Left ventricle myocardium inferior (tissue), 1 donor: Measurements from ENCODE around the gene ZC3H7B. TPM values are rescaled to one million over a fixed set of nuclear protein-coding genes. Genes with fewer than 3 reads are reported as not detected.
A peak's percentile ranks its signal among the peaks of the same experiment; 100 is the strongest.

Source experiments
- DNase-seq: peaks from one replicate; pipeline ENCODE4 v3.0.0-alpha.2; 2020
- H3K27ac ChIP-seq: fragments of 200-600 bp; replicated peaks from 2 replicates; pipeline ENCODE4 v1.8.0; 2021
- H3K27me3 ChIP-seq: fragments of 200-600 bp; 2 replicates; pipeline ENCODE4 v1.8.0; 2021; ENCODE audit warnings: low read depth
- H3K36me3 ChIP-seq: fragments of 200-600 bp; 2 replicates; pipeline ENCODE4 v1.8.0; 2021
- H3K4me1 ChIP-seq: fragments of 200-600 bp; 2 replicates; pipeline ENCODE4 v1.8.0; 2021
- H3K4me3 ChIP-seq: fragments of 200-600 bp; 2 replicates; pipeline ENCODE4 v1.8.0; 2021; ENCODE audit warnings: mild to moderate bottlenecking, moderate library complexity
- H3K9me3 ChIP-seq: fragments of 200-600 bp; replicated peaks from 2 replicates; pipeline ENCODE4 v1.8.0; 2021
- intact Hi-C: fragments of 100-400 bp; cut with micrococcal nuclease; formaldehyde crosslinking; loops from one replicate; pipeline ENCODE4 v1.11.0; 2022
- total RNA-seq: library from RNA; stranded (reverse); fragmentation: NEBNext Ultra II Directional; extraction: Animal tissue kit (Norgen Biotek cat#: 25700); gene quantifications from one replicate; pipeline ENCODE4 v1.2.1, GENCODE V29; 2021
- TF ChIP-seq, protein P1 (sequence below): fragments of 200-600 bp; IDR thresholded peaks from 2 replicates; pipeline ENCODE4 v1.8.0; 2021; ENCODE audit warnings: antibody characterized with exemption, mild to moderate bottlenecking, borderline replicate concordance
- donor health status: DM: no; HTN: yes; CAD: no; lungs with severe emphysema.

The ZC3H7B gene
- total RNA-seq, 1 donor from 2014 or later, result 39.1 TPM

DNA sequence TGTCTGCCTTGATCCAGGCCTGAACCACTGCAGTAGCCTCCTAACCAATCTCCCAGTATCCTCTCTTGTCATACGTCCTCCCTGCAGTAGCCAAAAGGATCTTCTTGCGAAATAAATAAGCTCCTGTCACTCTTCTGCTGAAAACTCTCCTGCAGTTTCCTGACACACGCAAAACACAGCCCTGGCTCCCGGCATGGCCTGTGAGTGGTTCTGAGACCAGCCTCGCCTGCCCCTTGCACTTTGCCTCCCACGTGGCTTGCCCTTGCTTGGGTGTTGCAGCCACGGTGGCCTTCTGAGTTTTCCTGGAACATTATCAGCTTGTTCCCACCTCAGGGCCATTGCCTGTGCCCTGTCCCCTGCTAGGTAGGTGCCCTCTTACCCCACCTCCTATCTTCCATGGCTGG, 7.2 kb downstream of the ZC3H7B start:
- peaks cover 17% of the 10 kb centered on the region for H3K4me1 ChIP-seq
- no peaks in the 10 kb centered on the region for H3K27me3 ChIP-seq
- intact Hi-C loops, result no loop called here
- peak overlapping the region; percentile 41 for H3K27ac ChIP-seq
- no peak for DNase-seq
- TF ChIP-seq, protein P1, sequence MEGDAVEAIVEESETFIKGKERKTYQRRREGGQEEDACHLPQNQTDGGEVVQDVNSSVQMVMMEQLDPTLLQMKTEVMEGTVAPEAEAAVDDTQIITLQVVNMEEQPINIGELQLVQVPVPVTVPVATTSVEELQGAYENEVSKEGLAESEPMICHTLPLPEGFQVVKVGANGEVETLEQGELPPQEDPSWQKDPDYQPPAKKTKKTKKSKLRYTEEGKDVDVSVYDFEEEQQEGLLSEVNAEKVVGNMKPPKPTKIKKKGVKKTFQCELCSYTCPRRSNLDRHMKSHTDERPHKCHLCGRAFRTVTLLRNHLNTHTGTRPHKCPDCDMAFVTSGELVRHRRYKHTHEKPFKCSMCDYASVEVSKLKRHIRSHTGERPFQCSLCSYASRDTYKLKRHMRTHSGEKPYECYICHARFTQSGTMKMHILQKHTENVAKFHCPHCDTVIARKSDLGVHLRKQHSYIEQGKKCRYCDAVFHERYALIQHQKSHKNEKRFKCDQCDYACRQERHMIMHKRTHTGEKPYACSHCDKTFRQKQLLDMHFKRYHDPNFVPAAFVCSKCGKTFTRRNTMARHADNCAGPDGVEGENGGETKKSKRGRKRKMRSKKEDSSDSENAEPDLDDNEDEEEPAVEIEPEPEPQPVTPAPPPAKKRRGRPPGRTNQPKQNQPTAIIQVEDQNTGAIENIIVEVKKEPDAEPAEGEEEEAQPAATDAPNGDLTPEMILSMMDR, result no peak
- no peaks in the 10 kb centered on the region for H3K9me3 ChIP-seq
- H3K4me3 ChIP-seq, result no peak overlapping the region
- peaks cover 4% of the 10 kb centered on the region for H3K36me3 ChIP-seq

DNA sequence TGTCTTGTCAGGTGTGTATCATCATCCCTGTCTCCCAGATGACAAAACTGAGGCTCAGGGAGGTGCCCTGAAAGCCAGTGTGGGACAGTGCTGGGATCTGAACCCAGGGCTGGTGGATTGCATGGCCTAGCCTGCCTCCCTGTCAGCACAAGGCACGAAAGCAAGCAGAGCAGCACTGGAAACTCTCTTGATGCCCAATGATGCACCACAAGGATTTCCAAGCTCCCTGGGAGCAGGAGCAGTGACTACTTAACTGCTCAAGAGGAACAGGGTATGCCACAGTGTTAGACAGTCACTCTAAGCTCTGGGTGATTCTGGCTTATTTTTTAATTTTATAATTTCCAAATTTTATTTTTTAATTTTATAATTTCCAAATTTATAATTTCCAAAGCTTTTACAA, 9.0 kb downstream of the ZC3H7B start:
- H3K4me1 ChIP-seq, result peaks cover 22% of the 10 kb centered on the region
- peaks cover 7% of the 10 kb centered on the region for H3K36me3 ChIP-seq

DNA sequence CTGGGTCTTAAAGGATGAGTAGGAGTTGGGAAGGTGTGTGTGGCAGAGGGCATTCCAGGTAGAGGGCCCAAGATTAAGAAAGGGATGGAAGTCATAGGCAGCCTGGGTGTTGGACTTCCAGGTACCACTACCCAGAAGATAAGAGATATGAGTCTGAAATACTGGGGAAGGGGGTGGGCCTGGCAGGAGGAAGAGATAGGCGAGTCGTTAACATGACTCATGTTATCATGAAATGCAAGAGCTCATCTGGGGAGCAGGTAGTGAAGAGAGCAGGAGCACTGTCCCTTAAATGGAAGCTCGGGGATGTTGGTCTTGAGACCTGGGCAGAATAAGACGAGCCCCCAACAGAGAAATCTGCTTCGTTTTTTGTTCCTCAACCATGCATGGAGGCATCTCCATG, 10.2 kb downstream of the ZC3H7B start:
- Histone ChIP-seq H3K4me1 (peaks cover 28% of the 10 kb centered on the region), H3K27ac (no peak overlapping the region), H3K36me3 (peaks cover 13% of the 10 kb centered on the region), H3K4me3 (no peak overlapping the region), H3K9me3 (no peaks in the 10 kb centered on the region), H3K27me3 (no peaks in the 10 kb centered on the region)
- TF ChIP-seq, protein P1, result no peak
- DNase-seq, result no peak
- intact Hi-C loops, result no loop called here

More for the DNA sequence above, 9.0 kb downstream of the ZC3H7B start:
- TF ChIP-seq, protein P1, result no peak
- intact Hi-C loops, result no loop called here
- Histone ChIP-seq H3K27me3 (no peaks in the 10 kb centered on the region), H3K4me3 (no peak overlapping the region), H3K9me3 (no peaks in the 10 kb centered on the region), H3K27ac (no peak overlapping the region)
- no peak for DNase-seq

DNA sequence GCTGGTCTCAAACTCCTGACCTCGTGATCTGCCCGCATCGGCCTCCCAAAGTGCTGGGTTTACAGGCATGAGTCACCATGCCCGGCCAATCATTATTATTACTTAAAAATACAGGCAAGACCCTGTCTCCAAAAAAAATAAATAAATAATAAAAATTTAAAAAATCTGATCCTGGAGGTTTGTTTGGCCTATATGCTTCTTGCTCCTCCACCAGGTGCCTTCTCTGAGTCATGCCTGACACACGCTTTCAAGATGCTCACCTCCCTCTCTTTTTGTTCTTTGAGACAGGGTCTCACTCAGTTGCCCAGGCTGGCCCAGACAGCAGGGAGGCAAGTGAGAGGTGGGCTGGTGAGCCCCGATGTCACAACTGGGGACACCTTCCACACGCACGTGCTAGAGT, 13.5 kb downstream of the ZC3H7B start:
- no peak for DNase-seq
- no peaks in the 10 kb centered on the region for H3K27me3 ChIP-seq
- intact Hi-C loops, result no loop called here
- no peak overlapping the region for H3K27ac ChIP-seq
- no peak overlapping the region for H3K4me3 ChIP-seq
- peaks cover 21% of the 10 kb centered on the region for H3K4me1 ChIP-seq
- TF ChIP-seq, protein P1, result no peak
- H3K36me3 ChIP-seq, result peaks cover 14% of the 10 kb centered on the region
- H3K9me3 ChIP-seq, result no peaks in the 10 kb centered on the region

DNA sequence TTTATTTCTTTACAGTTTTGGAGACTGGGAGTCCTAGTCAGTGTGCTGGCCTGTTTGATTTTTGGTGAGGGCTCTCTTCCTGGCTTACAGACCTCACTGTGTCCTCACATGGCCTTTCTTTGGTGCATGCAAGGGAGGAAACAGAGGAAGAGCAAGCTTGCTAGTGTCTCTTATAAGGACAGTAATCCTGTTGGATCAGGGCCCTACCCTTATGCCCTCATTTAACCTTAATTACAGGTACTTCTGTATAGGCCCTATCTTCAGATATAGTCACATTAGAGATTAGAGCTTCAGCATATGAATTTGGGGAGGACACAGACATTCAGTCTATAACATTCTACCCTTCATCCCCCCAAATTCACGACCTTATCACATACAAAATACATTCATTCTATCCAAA, 14.3 kb downstream of the ZC3H7B start:
- H3K4me1 ChIP-seq, result peaks cover 21% of the 10 kb centered on the region
- intact Hi-C loops, result no loop called here
- no peak for DNase-seq
- no peaks in the 10 kb centered on the region for H3K9me3 ChIP-seq
- peaks cover 18% of the 10 kb centered on the region for H3K36me3 ChIP-seq
- TF ChIP-seq, protein P1, result no peak
- H3K4me3 ChIP-seq, result no peak overlapping the region
- H3K27me3 ChIP-seq, result no peaks in the 10 kb centered on the region
- H3K27ac ChIP-seq, result no peak overlapping the region
